ENCODE measurements around the gene HK3. TPM values are rescaled to one million over a fixed set of nuclear protein-coding genes. Genes with fewer than 3 reads are reported as not detected.

The HK3 gene
- total and polyA plus RNA-seq, 12 donors, result 0.44 to 102 (median 15.2) TPM

GRCh38 chr5:176847148-176847547 is 52.0 kb downstream of the HK3 start:
- Histone ChIP-seq H3K36me3 (replicated peaks in 1 of 2) (no peaks in the 10 kb centered on the region), H3K4me3 (no peak overlapping the region), H3K4me1 (replicated peaks in 1 of 2) (no peaks in the 10 kb centered on the region), H3K27me3 (peaks cover 12% of the 10 kb centered on the region), H3K27ac (peak overlapping the region in 1 of 5 donors; percentile 69), H3K9me3 (replicated peaks in 1 of 3) (no peaks in the 10 kb centered on the region)
- DNase-seq, result no peak
- 49 to 67% (median 57%) methylated on average over 5 to 18 of the region's 18 CpGs for WGBS, 4 donors
- intact Hi-C loops (cut with DNase I), result no loop called here
- TF ChIP-seq POLR2A (IDR thresholded peaks at IDR 0.05), result no peak
- TF ChIP-seq, protein P1, sequence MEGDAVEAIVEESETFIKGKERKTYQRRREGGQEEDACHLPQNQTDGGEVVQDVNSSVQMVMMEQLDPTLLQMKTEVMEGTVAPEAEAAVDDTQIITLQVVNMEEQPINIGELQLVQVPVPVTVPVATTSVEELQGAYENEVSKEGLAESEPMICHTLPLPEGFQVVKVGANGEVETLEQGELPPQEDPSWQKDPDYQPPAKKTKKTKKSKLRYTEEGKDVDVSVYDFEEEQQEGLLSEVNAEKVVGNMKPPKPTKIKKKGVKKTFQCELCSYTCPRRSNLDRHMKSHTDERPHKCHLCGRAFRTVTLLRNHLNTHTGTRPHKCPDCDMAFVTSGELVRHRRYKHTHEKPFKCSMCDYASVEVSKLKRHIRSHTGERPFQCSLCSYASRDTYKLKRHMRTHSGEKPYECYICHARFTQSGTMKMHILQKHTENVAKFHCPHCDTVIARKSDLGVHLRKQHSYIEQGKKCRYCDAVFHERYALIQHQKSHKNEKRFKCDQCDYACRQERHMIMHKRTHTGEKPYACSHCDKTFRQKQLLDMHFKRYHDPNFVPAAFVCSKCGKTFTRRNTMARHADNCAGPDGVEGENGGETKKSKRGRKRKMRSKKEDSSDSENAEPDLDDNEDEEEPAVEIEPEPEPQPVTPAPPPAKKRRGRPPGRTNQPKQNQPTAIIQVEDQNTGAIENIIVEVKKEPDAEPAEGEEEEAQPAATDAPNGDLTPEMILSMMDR (IDR thresholded peaks at IDR 0.05), result no peak

DNA sequence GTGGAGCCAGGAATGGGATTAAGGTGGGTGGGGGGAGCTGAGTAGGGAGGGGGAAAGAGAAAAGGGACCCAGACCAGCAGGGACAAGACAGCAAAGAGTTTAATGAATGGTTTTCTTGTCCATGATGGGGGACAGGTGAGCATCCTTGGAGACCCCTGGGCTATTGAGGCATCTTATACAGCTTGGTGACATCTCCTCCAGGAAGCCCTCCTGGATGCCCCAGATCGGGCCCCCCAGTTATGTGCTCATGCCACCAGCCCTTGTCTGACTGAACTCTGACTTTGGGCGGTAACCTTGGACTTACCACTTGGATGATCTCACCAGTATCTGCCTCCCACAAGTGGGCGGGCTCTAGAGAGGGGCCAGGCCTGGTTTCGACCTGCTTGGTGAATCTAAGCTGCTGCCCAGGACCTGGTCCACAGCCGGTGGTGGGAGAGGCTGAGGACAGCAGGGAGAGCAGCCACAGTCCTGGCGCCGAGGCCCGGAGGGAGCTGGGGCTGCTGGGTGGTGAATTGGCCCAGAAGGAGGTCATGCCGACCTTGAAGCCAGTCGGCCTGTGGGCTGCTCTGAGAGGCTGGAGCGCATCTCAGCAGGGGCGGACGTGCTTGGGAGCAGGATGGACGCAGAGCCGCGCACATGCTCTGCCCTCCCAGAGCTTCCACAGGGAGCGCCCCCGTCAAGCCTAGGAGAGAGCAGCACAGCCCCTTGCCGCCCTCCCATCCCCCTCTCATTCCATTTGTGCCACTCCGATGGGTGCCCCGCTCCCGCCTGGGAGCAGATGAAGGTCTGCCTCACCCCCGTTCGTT is 52.6 kb downstream of the HK3 start:
- no peaks in the 10 kb centered on the region for H3K9me3 ChIP-seq (replicated peaks in 1 of 3)
- WGBS, 4 donors, result 0 to 30% (median 23%) methylated on average over 1 to 24 of the region's 24 CpGs

DNA sequence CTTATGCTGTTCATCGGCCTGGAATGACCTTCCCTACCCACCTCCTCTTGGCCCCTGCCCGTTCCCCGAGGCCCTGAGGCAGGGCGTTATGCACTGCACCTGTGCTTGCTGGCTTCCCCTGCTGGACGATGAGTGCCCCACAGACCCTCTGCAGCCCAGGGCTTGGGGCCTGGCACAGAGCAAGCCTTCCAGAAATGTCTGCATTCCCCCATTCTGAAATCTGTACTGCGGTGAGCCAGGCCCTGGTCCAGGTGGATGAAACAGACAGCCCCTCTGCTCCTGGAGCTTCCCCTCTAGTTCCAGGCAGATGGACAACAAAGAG is 53.8 kb downstream of the HK3 start:
- Histone ChIP-seq H3K4me3 (no peak overlapping the region), H3K27me3 (peaks cover 15% of the 10 kb centered on the region), H3K9me3 (replicated peaks in 1 of 3) (no peaks in the 10 kb centered on the region), H3K4me1 (replicated peaks in 1 of 2) (no peaks in the 10 kb centered on the region), H3K36me3 (replicated peaks in 1 of 2) (no peaks in the 10 kb centered on the region), H3K27ac (peak overlapping the region in 1 of 5 donors; percentile 69)
- WGBS, 4 donors, result 47 to 79% (median 63%) methylated on average over 3 to 6 of the region's 6 CpGs
- intact Hi-C loops (cut with DNase I), result no loop called here
- TF ChIP-seq POLR2A (IDR thresholded peaks at IDR 0.05), result no peak
- TF ChIP-seq, protein P1 (IDR thresholded peaks at IDR 0.05), result no peak
- no peak for DNase-seq

More for the DNA sequence above, 52.6 kb downstream of the HK3 start:
- Histone ChIP-seq H3K27ac (peak overlapping the region in 1 of 5 donors; percentile 69), H3K27me3 (peaks cover 12% of the 10 kb centered on the region), H3K4me3 (no peak overlapping the region), H3K4me1 (replicated peaks in 1 of 2) (no peaks in the 10 kb centered on the region), H3K36me3 (replicated peaks in 1 of 2) (no peaks in the 10 kb centered on the region)
- intact Hi-C loops (cut with DNase I), result no loop called here
- TF ChIP-seq, protein P1 (IDR thresholded peaks at IDR 0.05), result no peak
- TF ChIP-seq POLR2A (IDR thresholded peaks at IDR 0.05), result no peak
- peak in 4 of 7 donors; percentile 22 to 74 (median 26) for DNase-seq

DNA sequence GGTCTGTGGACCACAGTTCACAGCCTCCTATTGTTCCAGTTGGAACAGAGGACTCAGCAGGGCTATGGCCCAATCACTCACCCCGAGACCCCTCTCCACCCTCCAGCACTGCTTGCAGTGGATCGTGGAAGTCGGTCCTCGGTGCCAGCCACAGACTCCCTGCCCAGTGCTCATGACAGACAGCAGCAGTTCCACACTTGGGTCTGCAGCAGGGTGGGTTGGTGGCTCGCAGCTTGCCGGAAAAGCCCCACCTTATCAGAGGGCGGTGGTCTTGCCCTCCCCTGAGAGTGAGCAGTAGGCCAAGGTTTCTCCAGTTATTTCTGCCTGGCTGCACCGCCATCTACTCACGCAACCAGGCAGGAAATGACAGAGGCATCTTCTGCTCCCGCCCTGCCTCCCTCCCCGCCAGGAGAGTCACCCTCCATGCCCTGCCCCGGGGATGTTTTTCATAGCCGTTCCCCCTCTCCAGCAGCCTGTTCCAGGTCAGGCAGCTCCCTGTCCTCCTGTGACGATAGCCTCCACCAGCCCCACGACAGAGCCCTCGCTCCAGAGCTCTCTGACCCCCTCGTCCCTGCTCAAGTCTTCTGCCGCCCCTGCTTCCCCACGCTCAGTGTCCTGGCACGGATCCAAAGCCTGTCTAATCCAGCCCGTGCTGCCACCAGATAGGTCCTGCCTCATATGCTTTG is 54.3 kb downstream of the HK3 start:
- H3K4me3 ChIP-seq, result no peak overlapping the region
- WGBS, 4 donors, result 52 to 67% (median 65%) methylated on average over 17 to 21 of the region's 21 CpGs
- H3K4me1 ChIP-seq (replicated peaks in 1 of 2), result no peaks in the 10 kb centered on the region
- H3K27me3 ChIP-seq, result peaks cover 15% of the 10 kb centered on the region
- no peaks in the 10 kb centered on the region for H3K36me3 ChIP-seq (replicated peaks in 1 of 2)
- intact Hi-C loops (cut with DNase I), result no loop called here
- DNase-seq, result peak in 3 of 7 donors; percentile 34 to 88 (median 38)
- TF ChIP-seq POLR2A (IDR thresholded peaks at IDR 0.05), result no peak
- TF ChIP-seq, protein P1 (IDR thresholded peaks at IDR 0.05), result no peak
- no peaks in the 10 kb centered on the region for H3K9me3 ChIP-seq (replicated peaks in 1 of 3)
- H3K27ac ChIP-seq, result peak overlapping the region in 1 of 5 donors; percentile 69
